ENCODE data around the gene ACTN3.
"Not testable (repeated sequence)": the region's sequence is repeated elsewhere in the genome, so short reads cannot be mapped to it uniquely, and the experiment has no call there.

ACTN3 gene

GRCh38 chr11:66592457-66593302, 46.0 kb downstream of the ACTN3 start, which contains the start of the genes CCDC87 and CCS:
Gene CCDC87, minus strand, starts transcription at chr11:66593063. Its CDS starts 48 bp downstream, at chr11:66593015.
Gene CCS, plus strand, starts transcription at chr11:66593185. Its CDS starts 77 bp downstream, at chr11:66593262.
- Histone ChIP-seq H3K36me3 (no peaks in the 10 kb centered on the region; the same call in 1 of the 2 replicates), H3K4me2 (peak within 1 kb of the TSS; percentile 99), H3K9ac (peak within 1 kb of the TSS; percentile 89), H3K4me1 (peaks cover 63% of the 10 kb centered on the region), H3K27me3 (no peaks in the 10 kb centered on the region), H4K20me1 (peaks cover 20% of the 10 kb centered on the region), H3K27ac (peak within 1 kb of the TSS; percentile 84), H3K4me3 (peak within 1 kb of the TSS; percentile 74), H3K9me3 (peaks cover 17% of the 10 kb centered on the region)
- no peak for TF ChIP-seq Cebpa-rat (IDR thresholded peaks at IDR 0.05)

- H3K4me1 ChIP-seq, result peaks cover 63% of the 10 kb centered on the region
- peak overlapping the region; percentile 99 for H3K4me2 ChIP-seq
- peak overlapping the region; percentile 74 for H3K4me3 ChIP-seq
- TF ChIP-seq Cebpa-rat (IDR thresholded peaks at IDR 0.05), result no peak
- peak overlapping the region; percentile 84 for H3K27ac ChIP-seq
- no peaks in the 10 kb centered on the region for H3K27me3 ChIP-seq
- H3K9ac ChIP-seq, result peak overlapping the region; percentile 89
- H3K36me3 ChIP-seq, result no peaks in the 10 kb centered on the region; the same call in 1 of the 2 replicates
- H4K20me1 ChIP-seq, result peaks cover 20% of the 10 kb centered on the region
- H3K9me3 ChIP-seq, result peaks cover 17% of the 10 kb centered on the region
Measured at GRCh38 chr11:66593303-66593635, 46.6 kb downstream of the ACTN3 start.

DNA sequence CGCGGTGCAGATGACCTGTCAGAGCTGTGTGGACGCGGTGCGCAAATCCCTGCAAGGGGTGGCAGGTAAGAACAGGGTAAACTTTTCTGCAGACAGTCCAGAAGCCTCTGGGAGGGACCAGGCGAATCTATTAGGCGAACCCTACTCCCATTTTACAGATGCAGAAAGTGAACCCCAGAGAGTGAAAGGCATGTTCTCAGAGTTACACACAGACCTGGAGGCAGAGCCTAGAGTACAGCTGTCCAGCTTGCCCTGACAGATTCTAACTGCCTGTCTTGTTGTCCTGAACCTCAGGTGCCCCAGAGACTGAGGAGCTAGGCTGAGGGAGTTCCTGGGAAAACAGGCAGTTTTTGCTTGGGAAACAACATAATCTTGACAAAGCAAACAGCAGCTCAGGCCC, 46.9 kb downstream of the ACTN3 start:
- no peak for TF ChIP-seq Cebpa-rat (IDR thresholded peaks at IDR 0.05)
- peak overlapping the region; percentile 89 for H3K9ac ChIP-seq
- peak overlapping the region; percentile 74 for H3K4me3 ChIP-seq
- peaks cover 20% of the 10 kb centered on the region for H4K20me1 ChIP-seq
- H3K27ac ChIP-seq, result peak overlapping the region; percentile 84
- peaks cover 63% of the 10 kb centered on the region for H3K4me1 ChIP-seq
- no peaks in the 10 kb centered on the region; the same call in 1 of the 2 replicates for H3K36me3 ChIP-seq
- peaks cover 17% of the 10 kb centered on the region for H3K9me3 ChIP-seq
- H3K27me3 ChIP-seq, result no peaks in the 10 kb centered on the region
- peak overlapping the region; percentile 99 for H3K4me2 ChIP-seq

GRCh38 chr11:66595245-66595904, 48.7 kb downstream of the ACTN3 start:
- H3K4me3 ChIP-seq, result peak overlapping the region; percentile 50
- peaks cover 20% of the 10 kb centered on the region for H4K20me1 ChIP-seq
- peak overlapping the region; percentile 99 for H3K4me2 ChIP-seq
- peak overlapping the region; percentile 73 for H3K27ac ChIP-seq
- TF ChIP-seq Cebpa-rat (IDR thresholded peaks at IDR 0.05), result no peak
- H3K9me3 ChIP-seq, result peaks cover 6% of the 10 kb centered on the region; the same call in 1 of the 2 replicates
- H3K4me1 ChIP-seq, result peaks cover 73% of the 10 kb centered on the region
- no peaks in the 10 kb centered on the region for H3K27me3 ChIP-seq
- H3K9ac ChIP-seq, result peak overlapping the region; percentile 52
- peaks cover 17% of the 10 kb centered on the region for H3K36me3 ChIP-seq

GRCh38 chr11:66598993-66599392, 52.3 kb downstream of the ACTN3 start:
- Histone ChIP-seq H3K27ac (no peak overlapping the region), H3K36me3 (peaks cover 50% of the 10 kb centered on the region), H4K20me1 (peaks cover 20% of the 10 kb centered on the region), H3K4me3 (no peak overlapping the region), H3K4me1 (peaks cover 71% of the 10 kb centered on the region), H3K9me3 (no peaks in the 10 kb centered on the region), H3K9ac (no peak overlapping the region), H3K27me3 (no peaks in the 10 kb centered on the region), H3K4me2 (no peak overlapping the region)
- TF ChIP-seq Cebpa-rat (IDR thresholded peaks at IDR 0.05), result no peak

DNA sequence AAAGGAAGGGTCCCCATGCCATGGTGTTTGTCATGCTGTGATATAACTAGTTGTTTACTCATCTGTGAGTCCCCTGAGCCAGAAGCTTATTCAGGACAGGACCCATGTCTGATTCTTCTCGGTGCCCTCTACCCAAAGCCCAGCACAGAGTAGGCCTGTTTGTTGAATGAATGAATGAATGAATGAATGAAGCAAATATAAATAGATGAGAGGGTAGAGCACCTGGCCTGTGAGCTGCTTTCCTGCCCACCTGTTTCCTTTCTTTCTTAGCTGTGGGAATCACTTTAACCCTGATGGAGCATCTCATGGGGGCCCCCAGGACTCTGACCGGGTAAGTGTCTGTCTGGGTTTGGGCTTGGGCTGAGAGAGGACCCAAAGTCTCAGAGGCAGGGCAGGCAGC, 53.5 kb downstream of the ACTN3 start:
- no peaks in the 10 kb centered on the region for H3K27me3 ChIP-seq
- no peak overlapping the region for H3K4me3 ChIP-seq
- no peak for TF ChIP-seq Cebpa-rat (IDR thresholded peaks at IDR 0.05)
- peaks cover 62% of the 10 kb centered on the region for H3K36me3 ChIP-seq
- H3K9me3 ChIP-seq, result no peaks in the 10 kb centered on the region
- H3K4me2 ChIP-seq, result peak overlapping the region; percentile 63
- peak overlapping the region; percentile 11; the same call in 1 of the 2 replicates for H3K27ac ChIP-seq
- 0 out of 2 replicates have a peak overlapping the region, but pooled peaks have one; percentile 9 for H3K9ac ChIP-seq
- H3K4me1 ChIP-seq, result peaks cover 59% of the 10 kb centered on the region
- peaks cover 9% of the 10 kb centered on the region for H4K20me1 ChIP-seq

DNA sequence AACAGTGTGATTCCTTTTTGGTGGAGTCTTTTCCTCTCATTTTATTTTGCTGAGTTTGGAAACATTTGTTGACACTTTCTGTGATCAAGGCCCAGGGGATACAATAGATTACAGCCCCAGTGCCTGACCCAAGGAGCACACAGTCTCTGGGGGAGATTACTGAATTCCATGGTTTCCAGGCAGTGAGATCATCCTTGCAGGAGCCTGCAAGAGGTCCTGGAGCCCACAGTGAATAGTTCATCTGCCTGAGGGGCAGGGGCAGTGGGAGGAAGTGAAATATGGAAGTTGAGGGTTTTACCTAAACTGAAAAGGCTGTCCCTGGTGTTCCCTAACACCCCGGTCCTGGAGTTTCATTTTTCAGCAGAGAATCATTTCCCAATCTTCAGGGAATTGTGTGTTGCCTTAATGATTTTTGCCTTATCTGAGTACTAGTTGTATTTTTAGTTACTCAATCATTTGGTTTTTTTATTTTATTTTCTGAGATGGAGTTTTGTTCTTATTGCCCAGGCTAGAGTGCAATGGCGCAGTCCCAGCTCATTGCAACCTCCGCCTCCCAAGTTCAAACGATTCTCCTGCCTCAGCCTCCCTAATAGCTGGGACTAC, 54.0 kb downstream of the ACTN3 start:
- no peak for TF ChIP-seq Cebpa-rat (IDR thresholded peaks at IDR 0.05)
- peaks cover 4% of the 10 kb centered on the region for H4K20me1 ChIP-seq
- H3K4me1 ChIP-seq, result peaks cover 54% of the 10 kb centered on the region
- no peaks in the 10 kb centered on the region for H3K27me3 ChIP-seq
- H3K9me3 ChIP-seq, result no peaks in the 10 kb centered on the region
- H3K4me3 ChIP-seq, result no peak overlapping the region
- peaks cover 67% of the 10 kb centered on the region for H3K36me3 ChIP-seq
- peak overlapping the region; percentile 11; the same call in 1 of the 2 replicates for H3K27ac ChIP-seq
- H3K9ac ChIP-seq, result 0 out of 2 replicates have a peak overlapping the region, but pooled peaks have one; percentile 9
- H3K4me2 ChIP-seq, result peak overlapping the region; percentile 63

- no peak overlapping the region for H3K9ac ChIP-seq
- peak overlapping the region; percentile 54 for H3K27ac ChIP-seq
- no peaks in the 10 kb centered on the region for H3K27me3 ChIP-seq
- no peak overlapping the region for H3K4me2 ChIP-seq
- no peaks in the 10 kb centered on the region for H4K20me1 ChIP-seq
- H3K4me1 ChIP-seq, result peaks cover 53% of the 10 kb centered on the region
- peaks cover 89% of the 10 kb centered on the region for H3K36me3 ChIP-seq
- H3K9me3 ChIP-seq, result no peaks in the 10 kb centered on the region; the same call in 1 of the 2 replicates
- no peak overlapping the region for H3K4me3 ChIP-seq
- no peak for TF ChIP-seq Cebpa-rat (IDR thresholded peaks at IDR 0.05)
Measured at GRCh38 chr11:66603072-66603471, 56.4 kb downstream of the ACTN3 start.

DNA sequence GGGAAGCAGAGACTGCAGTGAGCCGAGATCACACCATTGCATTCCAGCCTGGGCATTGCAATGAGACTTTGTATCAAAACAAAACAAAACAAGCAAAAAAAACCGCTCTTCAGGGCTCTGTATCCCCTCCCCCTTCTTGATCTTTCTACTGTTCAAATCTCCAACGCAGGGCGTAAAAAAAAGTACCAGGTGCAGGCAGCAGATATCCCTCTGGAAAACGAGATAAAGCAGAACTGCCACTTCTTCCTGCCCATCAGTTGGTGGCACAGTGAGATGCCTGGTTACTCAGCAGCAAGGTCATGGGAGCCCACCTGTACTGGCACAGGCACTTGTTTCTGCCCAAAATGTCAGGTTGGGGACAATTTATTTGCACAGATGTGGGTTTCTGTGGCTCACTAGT, 57.5 kb downstream of the ACTN3 start:
- Histone ChIP-seq H3K27me3 (no peaks in the 10 kb centered on the region), H3K4me1 (peaks cover 63% of the 10 kb centered on the region), H3K9me3 (no peaks in the 10 kb centered on the region; the same call in 1 of the 2 replicates), H3K27ac (no peak overlapping the region), H3K4me3 (no peak overlapping the region), H4K20me1 (no peaks in the 10 kb centered on the region), H3K36me3 (peaks cover 84% of the 10 kb centered on the region), H3K9ac (no peak overlapping the region), H3K4me2 (no peak overlapping the region)
- no peak for TF ChIP-seq Cebpa-rat (IDR thresholded peaks at IDR 0.05)

- not testable (repeated sequence) for H3K4me2 ChIP-seq, H3K9me3 ChIP-seq, H3K27me3 ChIP-seq, H3K9ac ChIP-seq, H4K20me1 ChIP-seq, H3K4me3 ChIP-seq
- Histone ChIP-seq H3K36me3 (peaks cover 62% of the 10 kb centered on the region), H3K4me1 (peaks cover 65% of the 10 kb centered on the region), H3K27ac (peak overlapping the region; percentile 51; the same call in 1 of the 2 replicates)
Measured at GRCh38 chr11:66606608-66607007, 59.9 kb downstream of the ACTN3 start.
